Renal cortical epithelial cell (primary cell): ENCODE data around the gene KCNE4. TPM values are rescaled to one million over a fixed set of nuclear protein-coding genes. Genes with fewer than 3 reads are reported as not detected.

ENCODE experiments used
- DNase-seq: peaks from one replicate; pipeline ENCODE4 v3.0.0-alpha.2; 2011; ENCODE audit warnings: low read depth
- total RNA-seq: library from RNA; depleted of rRNA; stranded (reverse); fragments of >200 nt; gene quantifications from 2 replicates; pipeline ENCODE4 v1.2.3, GENCODE V29; 2014

Gene KCNE4
- 0.05 and 0.52 TPM in 2 replicates for total RNA-seq

- peak; percentile 28 for DNase-seq
Observed at GRCh38 chr2:223051693-223052289, at the start of gene KCNE4. KCNE4 (plus strand) TSS chr2:223052190; CDS start chr2:223052831, 641 bp downstream.

GRCh38 chr2:223003191-223003590 lies 48.8 kb upstream of the KCNE4 start:
- no peak for DNase-seq

GRCh38 chr2:223005496-223005895 lies 46.5 kb upstream of the KCNE4 start:
- DNase-seq: no peak

- peak; percentile 11 for DNase-seq
Observed at GRCh38 chr2:223007531-223007930, 44.5 kb upstream of the KCNE4 start.

GRCh38 chr2:223008162-223008561 lies 43.8 kb upstream of the KCNE4 start:
- DNase-seq: no peak

GRCh38 chr2:223008956-223009355 lies 43.0 kb upstream of the KCNE4 start:
- DNase-seq: no peak

GRCh38 chr2:223010641-223011040 lies 41.3 kb upstream of the KCNE4 start:
- no peak for DNase-seq

GRCh38 chr2:223012291-223012690 lies 39.7 kb upstream of the KCNE4 start:
- no peak for DNase-seq

- no peak for DNase-seq
Observed at GRCh38 chr2:223019390-223019930, 32.5 kb upstream of the KCNE4 start.

GRCh38 chr2:223019987-223020717 lies 31.8 kb upstream of the KCNE4 start:
- DNase-seq: no peak

GRCh38 chr2:223020971-223021675 lies 30.9 kb upstream of the KCNE4 start:
- no peak for DNase-seq

- no peak for DNase-seq
Observed at GRCh38 chr2:223026357-223027110, 25.5 kb upstream of the KCNE4 start.

GRCh38 chr2:223027442-223027841 lies 24.5 kb upstream of the KCNE4 start:
- DNase-seq: peak; percentile 89

GRCh38 chr2:223029287-223029686 lies 22.7 kb upstream of the KCNE4 start:
- DNase-seq: no peak

GRCh38 chr2:223032187-223033142 lies 19.5 kb upstream of the KCNE4 start:
- DNase-seq: peak; percentile 24

GRCh38 chr2:223034221-223034975 lies 17.6 kb upstream of the KCNE4 start:
- DNase-seq: no peak

GRCh38 chr2:223036790-223037444 lies 15.1 kb upstream of the KCNE4 start:
- DNase-seq: no peak

- no peak for DNase-seq
Observed at GRCh38 chr2:223037445-223037800, 14.6 kb upstream of the KCNE4 start.

- no peak for DNase-seq
Observed at GRCh38 chr2:223039618-223040017, 12.4 kb upstream of the KCNE4 start.
